ENCODE results near the gene SAMD9L.
A peak's percentile ranks its signal among the peaks of the same experiment; 100 is the strongest.

SAMD9L gene

DNA sequence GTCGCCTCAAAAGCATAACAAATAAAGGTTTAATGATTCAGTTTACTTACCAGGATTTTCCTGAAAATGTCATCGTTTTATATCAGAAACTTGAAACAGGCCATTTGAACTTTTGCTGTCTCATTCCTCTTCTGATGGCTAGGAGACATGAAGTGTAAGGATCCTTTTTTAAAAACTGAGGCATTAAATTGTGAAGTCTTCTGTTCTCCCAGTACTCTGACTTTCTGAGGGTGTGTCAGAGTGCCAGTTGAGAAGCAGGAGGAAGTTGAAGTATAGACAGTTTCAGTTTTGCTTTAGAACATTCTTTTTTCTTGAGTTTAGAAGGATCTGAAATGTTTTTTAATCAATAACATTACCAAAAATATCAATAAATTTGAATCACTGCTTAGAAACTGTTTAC, at the start of gene SAMD9L:
SAMD9L (minus strand) TSS at position 242 of the 400 bp plus-strand sequence. CDS start 12,414 bp downstream, outside the sequence.
- no peak for DNase-seq

GRCh38 chr7:93196336-93196735, 48.2 kb upstream of the SAMD9L start:
- DNase-seq = no peak

DNA sequence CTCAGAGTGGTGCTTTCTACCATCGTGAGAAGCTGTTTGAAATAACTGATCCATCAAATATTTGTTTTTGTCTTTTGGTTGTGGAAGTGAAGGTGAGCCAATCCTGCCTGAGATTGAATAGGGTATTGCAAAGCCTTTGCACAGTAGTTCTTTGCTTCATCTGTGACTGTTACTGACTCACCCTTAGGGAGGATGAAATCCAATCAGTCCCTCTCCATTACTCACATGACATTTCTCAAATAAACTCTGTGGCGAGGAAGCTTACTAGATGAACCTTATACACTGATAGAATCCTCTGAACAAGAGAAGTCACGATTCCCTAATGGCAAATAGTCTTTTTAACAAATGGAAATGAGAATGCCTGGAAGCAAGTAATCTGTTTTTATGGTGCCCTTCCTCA, 46.2 kb upstream of the SAMD9L start:
- DNase-seq = no peak

GRCh38 chr7:93188870-93189634, 40.9 kb upstream of the SAMD9L start:
- no peak for DNase-seq

- DNase-seq = no peak
Measured at GRCh38 chr7:93185303-93186027, 37.3 kb upstream of the SAMD9L start.

DNA sequence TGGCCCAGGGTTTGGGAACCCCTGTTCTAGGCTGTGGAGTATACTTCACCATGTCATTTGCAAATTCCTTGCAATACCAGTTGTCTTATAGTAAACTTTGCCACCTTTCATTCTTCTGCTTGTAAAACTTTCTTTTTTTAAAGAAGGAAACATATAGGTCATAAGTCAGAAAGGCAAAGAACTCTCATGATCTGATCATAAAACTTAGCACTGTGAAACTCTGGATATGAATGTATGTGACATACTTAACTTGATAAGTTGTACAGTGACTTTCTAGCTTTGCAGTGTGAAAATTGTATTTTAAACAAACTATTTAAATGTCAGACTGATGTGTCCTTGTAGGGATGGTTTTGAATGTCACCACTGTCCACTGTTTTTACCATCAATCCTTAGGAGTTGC, 31.0 kb upstream of the SAMD9L start:
- DNase-seq = no peak

- DNase-seq = no peak
Measured at GRCh38 chr7:93178213-93178612, 30.0 kb upstream of the SAMD9L start.

- no peak for DNase-seq
Measured at GRCh38 chr7:93176992-93177580, 28.9 kb upstream of the SAMD9L start.

DNA sequence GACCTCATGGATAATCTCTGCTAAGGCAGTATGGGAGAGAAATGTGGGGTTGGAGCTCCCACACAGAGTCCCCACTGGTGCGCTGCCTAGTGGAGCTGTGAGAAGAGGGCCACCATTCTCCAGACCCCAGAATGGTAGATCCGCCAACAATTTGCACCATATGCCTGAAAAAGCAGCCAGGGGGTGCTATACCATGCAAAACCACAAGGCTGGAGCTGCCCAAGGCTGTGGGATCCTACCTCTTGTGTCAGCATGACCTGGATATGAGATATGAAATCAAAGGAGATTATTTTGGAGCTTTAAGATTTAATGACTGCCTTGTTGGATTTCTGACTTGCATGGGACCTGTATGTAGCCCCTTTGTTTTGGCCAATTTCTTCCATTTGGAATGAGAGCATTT, 27.0 kb upstream of the SAMD9L start:
- no peak for DNase-seq

- no peak for DNase-seq
Measured at GRCh38 chr7:93172683-93173082, 24.5 kb upstream of the SAMD9L start.

DNA sequence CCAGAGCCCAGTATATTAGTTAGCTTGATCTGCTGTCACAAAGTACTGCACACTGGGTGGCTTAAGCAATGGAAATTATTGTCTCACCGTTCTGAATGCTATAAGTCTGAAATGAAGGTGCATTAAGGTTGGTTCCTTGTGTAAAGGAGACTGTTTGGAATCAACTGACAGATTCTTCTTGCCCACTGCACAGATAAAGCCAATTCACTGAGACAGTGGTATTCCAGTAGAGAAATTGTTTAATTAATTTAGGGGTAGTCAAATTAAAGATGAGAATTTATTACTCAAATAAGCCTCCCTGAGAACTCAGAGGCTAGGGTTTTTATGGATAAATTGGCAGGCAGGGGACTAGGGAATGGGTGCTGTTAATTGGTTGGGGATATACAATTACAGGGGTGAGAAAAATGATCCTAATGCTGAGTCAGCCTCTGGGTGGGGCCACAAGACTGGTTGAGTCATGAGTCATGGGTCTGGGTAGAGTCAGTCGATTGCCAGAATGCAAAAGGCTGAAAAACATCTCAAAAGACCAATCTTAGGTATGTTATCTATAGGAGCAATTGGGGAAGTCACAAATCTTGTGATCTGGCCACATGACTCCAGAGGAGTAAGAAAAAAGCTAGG, 23.5 kb upstream of the SAMD9L start:
- no peak for DNase-seq

GRCh38 chr7:93165447-93165846, 17.3 kb upstream of the SAMD9L start:
- DNase-seq = no peak

- DNase-seq = no peak
Measured at GRCh38 chr7:93164766-93165165, 16.6 kb upstream of the SAMD9L start.

DNA sequence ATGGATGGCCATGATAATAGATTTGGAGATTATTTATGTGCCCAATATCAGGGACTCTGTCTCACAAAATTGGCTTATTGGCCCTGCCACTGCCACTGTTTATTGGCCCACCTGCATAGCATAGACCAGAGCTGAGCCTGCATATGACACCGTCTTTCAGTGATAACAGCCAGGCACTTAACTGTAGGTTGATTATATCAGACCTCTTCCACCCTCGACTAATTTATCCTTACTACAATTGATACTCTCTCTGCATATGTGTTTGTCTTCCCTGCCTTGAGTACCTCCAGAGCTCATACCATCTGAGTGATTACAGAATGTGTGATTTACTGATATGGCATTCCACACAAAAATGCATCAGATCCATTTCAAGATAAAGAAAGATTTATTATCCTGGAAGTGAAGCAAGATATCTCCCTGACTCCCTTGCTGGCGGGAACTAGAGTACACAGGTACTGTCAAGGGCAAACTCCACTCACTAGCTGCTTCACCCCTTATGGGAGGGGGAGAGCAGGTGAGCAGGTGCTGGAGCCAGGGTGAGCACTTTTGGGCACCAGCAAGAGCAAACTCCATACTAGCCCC, 13.1 kb upstream of the SAMD9L start:
- DNase-seq = no peak

GRCh38 chr7:93160410-93160809, 12.2 kb upstream of the SAMD9L start:
- DNase-seq = no peak

DNA sequence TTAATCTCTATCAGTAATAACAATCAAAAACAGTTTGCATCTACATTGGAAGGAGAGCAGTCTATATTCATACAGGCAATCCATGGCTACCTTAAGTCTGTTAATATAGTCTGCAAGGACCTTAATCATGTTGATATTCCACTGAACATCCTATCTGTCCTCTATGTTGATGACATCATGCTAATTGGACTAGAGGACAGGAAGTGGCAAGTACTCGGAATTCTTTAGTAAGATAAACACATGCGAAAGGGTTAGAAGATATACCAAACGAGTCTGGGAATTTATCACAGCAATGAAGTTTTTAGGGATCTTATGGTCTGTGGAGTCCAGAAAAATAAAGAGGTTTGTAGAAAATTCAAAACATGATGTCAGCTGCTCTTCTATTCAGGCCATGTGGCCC, 11.3 kb upstream of the SAMD9L start:
- no peak for DNase-seq

DNA sequence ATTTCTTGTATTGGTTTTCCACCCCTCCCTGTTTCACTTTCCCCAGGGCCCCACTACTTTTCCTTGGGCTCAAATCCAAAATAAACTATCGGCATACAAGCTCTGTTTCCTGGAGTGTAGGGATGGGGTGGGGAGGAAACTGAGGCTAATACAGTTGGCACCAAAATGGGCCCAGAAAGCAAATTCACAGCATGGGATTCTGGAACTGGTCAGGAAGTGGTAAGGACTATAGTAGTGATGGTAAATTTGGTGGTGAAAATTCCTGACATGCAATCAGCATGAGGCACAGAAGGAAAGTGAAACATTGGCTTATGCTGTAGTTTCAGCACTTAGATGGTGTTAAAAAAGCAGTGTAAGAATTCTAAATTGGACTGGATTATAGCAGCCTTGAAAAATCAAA, 8.7 kb upstream of the SAMD9L start:
- DNase-seq = no peak

DNA sequence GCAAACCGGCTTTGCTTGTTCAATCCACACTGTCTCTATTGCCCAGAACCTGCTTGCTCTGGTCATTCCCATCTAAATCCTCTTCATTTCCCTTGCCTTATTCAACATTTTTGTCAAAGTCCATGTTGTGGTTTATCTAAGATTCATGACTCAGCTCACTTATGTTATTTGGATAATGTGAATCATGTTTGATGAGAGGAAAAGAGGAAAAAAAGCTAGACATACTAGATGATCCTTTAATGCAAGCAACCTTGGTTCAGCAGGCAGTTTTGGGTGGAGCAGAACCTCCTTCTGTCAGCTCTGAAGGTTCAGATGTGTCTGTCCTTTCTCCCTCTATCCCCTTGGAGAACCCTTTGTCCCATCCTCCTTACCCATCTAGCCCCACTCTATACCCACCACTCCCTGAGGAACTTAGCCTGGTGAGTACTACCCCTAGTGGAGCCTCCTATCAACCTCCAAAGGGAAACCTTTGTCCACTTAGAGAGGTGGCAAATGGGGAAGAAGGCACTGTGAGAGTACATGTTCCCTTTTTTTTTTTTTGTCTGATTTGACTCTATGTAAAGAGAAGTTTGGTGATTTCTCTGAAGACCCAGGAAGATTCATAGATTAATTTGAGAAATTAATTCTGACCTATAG, 2.1 kb upstream of the SAMD9L start:
- DNase-seq = no peak

DNA sequence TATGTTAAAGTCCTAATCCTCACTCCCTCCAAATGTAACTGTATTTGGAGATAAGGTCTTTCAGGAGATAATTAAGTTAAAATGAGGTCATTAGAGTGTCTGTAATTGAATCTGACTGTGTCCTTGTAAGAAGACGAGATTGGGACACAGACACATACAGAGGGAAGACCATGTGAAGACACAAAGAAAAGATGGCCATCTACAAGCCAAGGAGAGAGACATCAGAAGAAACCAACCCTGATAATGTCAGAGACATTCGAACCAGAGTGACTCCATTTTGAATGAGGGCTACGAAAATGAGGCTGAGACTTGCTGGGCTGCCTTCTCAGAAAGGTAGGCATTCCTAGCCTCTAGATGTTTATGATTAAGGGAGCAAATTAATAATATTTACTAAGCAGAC, 542 bp upstream of the SAMD9L start:
- no peak for DNase-seq

- DNase-seq = peak; percentile 11
Measured at GRCh38 chr7:93147363-93147762, 822 bp downstream of the SAMD9L start.

DNA sequence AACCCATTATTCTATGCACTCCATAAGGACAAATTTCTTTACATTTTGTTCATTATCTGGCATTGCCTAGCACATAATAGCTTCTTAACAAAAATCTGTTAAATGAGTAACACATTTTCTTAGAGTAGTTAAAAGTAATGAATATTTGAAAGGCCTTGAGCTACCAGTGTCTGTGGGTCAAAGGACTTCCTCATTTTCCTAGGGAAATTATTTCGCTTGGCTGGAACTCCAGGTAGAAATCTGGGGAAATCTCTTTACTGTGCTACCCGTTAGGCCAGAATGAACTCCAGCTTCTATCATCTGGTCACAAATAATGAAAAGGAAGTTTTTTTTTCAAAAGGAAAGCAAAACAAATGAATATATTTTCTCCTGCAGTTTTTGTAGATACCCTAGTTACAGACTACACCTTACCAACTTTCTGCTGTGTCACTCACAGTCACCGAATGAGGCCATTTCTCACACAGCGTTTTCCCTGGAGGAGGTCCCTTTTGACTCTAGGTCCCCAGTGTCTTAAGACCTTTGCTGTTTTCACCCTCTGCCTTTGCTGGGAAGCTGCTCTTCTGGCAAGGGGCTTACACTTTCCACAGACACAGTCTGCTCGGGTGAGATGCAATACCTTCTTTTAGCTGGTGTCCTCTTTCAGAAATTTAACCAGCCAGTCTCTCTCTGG, 1.6 kb downstream of the SAMD9L start:
- DNase-seq = no peak

- DNase-seq = no peak
Measured at GRCh38 chr7:93146036-93146435, 2.1 kb downstream of the SAMD9L start.

All from activated CD4-positive, alpha-beta T cell treated with anti-CD3 and anti-CD28 coated beads, Interleukin-2, amount 50 U/mL, for 1 hour (primary cell).